Epidermal melanocyte (primary cell): Measurements from ENCODE around the gene PACSIN3.

Experiments used
- DNase-seq: peaks from one replicate; pipeline ENCODE4 v3.0.0; 2011; ENCODE audit warnings: low spot score; ENCODE audit not compliant: insufficient read length

The PACSIN3 gene

GRCh38 chr11:47154616-47155570 is 31.3 kb downstream of the PACSIN3 start:
- peak; percentile 74 for DNase-seq

GRCh38 chr11:47152953-47153950 is 33.0 kb downstream of the PACSIN3 start:
- peak; percentile 95 for DNase-seq

- DNase-seq: no peak
Measured at GRCh38 chr11:47152126-47152952, 33.9 kb downstream of the PACSIN3 start.

GRCh38 chr11:47149782-47150181 is 36.5 kb downstream of the PACSIN3 start:
- DNase-seq: no peak

GRCh38 chr11:47148903-47149531 is 37.2 kb downstream of the PACSIN3 start:
- DNase-seq: no peak

- no peak for DNase-seq
Measured at GRCh38 chr11:47148270-47148669, 38.0 kb downstream of the PACSIN3 start.

- no peak for DNase-seq
Measured at GRCh38 chr11:47147681-47148080, 38.6 kb downstream of the PACSIN3 start.

- DNase-seq: no peak
Measured at GRCh38 chr11:47147250-47147649, 39.0 kb downstream of the PACSIN3 start.

- DNase-seq: no peak
Measured at GRCh38 chr11:47144541-47144940, 41.7 kb downstream of the PACSIN3 start.

GRCh38 chr11:47143322-47143721 is 42.9 kb downstream of the PACSIN3 start:
- DNase-seq: peak; percentile 64

GRCh38 chr11:47139878-47140277 is 46.4 kb downstream of the PACSIN3 start:
- DNase-seq: no peak

- no peak for DNase-seq
Measured at GRCh38 chr11:47137476-47137875, 48.8 kb downstream of the PACSIN3 start.

GRCh38 chr11:47136921-47137320 is 49.3 kb downstream of the PACSIN3 start:
- no peak for DNase-seq

- no peak for DNase-seq
Measured at GRCh38 chr11:47136327-47136726, 49.9 kb downstream of the PACSIN3 start.

GRCh38 chr11:47132981-47133380 is 53.3 kb downstream of the PACSIN3 start:
- DNase-seq: no peak

- DNase-seq: no peak
Measured at GRCh38 chr11:47132490-47132889, 53.7 kb downstream of the PACSIN3 start.

GRCh38 chr11:47131136-47131535 is 55.1 kb downstream of the PACSIN3 start:
- no peak for DNase-seq

- no peak for DNase-seq
Measured at GRCh38 chr11:47130543-47130942, 55.7 kb downstream of the PACSIN3 start.
